IMR-90 (cell line): Measurements from ENCODE around the gene PTPRN2. TPM values are rescaled to one million over a fixed set of nuclear protein-coding genes. Genes with fewer than 3 reads are reported as not detected.

Experiments used
- ATAC-seq: fragments of 200-7000 bp; cut with Tn5 transposase; 2 replicates; pipeline ENCODE4 v1.9.1; 2020; ENCODE audit warnings: low read depth, mild to moderate bottlenecking, moderate library complexity
- BruUV-seq: library from RNA; stranded (reverse); fragments of 400-500 nt; replicated peaks from 2 replicates; lab custom pipeline; 2021; lab: Mats Ljungman, UMichigan
- CTCF ChIA-PET: fragments of 300-600 bp; formaldehyde crosslinking; extraction: SDS; loops from one replicate; lab custom pipeline; 2021; ENCODE audit warnings: antibody characterized with exemption; lab: Yijun Ruan, JAX
- POLR2A ChIA-PET: fragments of 300-600 bp; sonication (Branson Sonifier 250); formaldehyde crosslinking; loops from one replicate; lab custom pipeline; 2022; ENCODE audit warnings: antibody characterized with exemption; ENCODE audit not compliant: unreplicated experiment; lab: Charles Lee
- DNase-seq: peaks from one replicate; pipeline ENCODE4 v3.0.0; 2013
- H2AFZ ChIP-seq: replicated peaks from 2 replicates; pipeline ENCODE3; 2013; ENCODE audit warnings: low read length, mild to moderate bottlenecking; ENCODE audit not compliant: poor library complexity
- H2AK5ac ChIP-seq: 2 replicates; pipeline ENCODE4 v1.6.1; 2013; ENCODE audit warnings: low read depth, low read length, inconsistent platforms
- H2AK9ac ChIP-seq: replicated peaks from 2 replicates; pipeline ENCODE3; 2013; ENCODE audit warnings: mild to moderate bottlenecking, low read depth, low read length, moderate library complexity; ENCODE audit not compliant: poor library complexity
- H2BK120ac ChIP-seq: 2 replicates; pipeline ENCODE4 v1.6.1; 2013; ENCODE audit warnings: low read depth, low read length, inconsistent platforms
- H2BK15ac ChIP-seq: 3 replicates; pipeline ENCODE4 v1.6.1; 2013; ENCODE audit warnings: low read depth, low read length, inconsistent platforms
- H2BK20ac ChIP-seq: 2 replicates; pipeline ENCODE4 v1.6.1; 2013; ENCODE audit warnings: low read depth, mild to moderate bottlenecking, inconsistent platforms, low read length, moderate library complexity
- H2BK5ac ChIP-seq: 2 replicates; pipeline ENCODE4 v1.6.1; 2013; ENCODE audit warnings: mild to moderate bottlenecking, low read depth, low read length, inconsistent platforms; ENCODE audit not compliant: poor library complexity, severe bottlenecking
- H3K14ac ChIP-seq: replicated peaks from 2 replicates; pipeline ENCODE4 v1.6.1; 2013; ENCODE audit warnings: low read depth, low read length, inconsistent platforms
- H3K18ac ChIP-seq: 2 replicates; pipeline ENCODE4 v1.6.1; 2013; ENCODE audit warnings: low read depth, low read length, control low read depth
- H3K23ac ChIP-seq: 2 replicates; pipeline ENCODE4 v1.6.1; 2013; ENCODE audit warnings: low read depth, low read length, inconsistent platforms
- H3K27ac ChIP-seq: 2 replicates; pipeline ENCODE4 v1.5.1; 2013; ENCODE audit warnings: mild to moderate bottlenecking, control low read depth, low read length; ENCODE audit not compliant: insufficient read depth
- H3K27me3 ChIP-seq: 2 replicates; pipeline ENCODE4 v1.6.1; 2013; ENCODE audit warnings: low read length; ENCODE audit not compliant: control insufficient read depth, insufficient read depth
- H3K36me3 ChIP-seq: 2 replicates; pipeline ENCODE4 v1.6.1; 2013; ENCODE audit warnings: low read length, mixed read lengths; ENCODE audit not compliant: control insufficient read depth, insufficient read depth
- H3K4ac ChIP-seq: 2 replicates; pipeline ENCODE4 v1.6.1; 2013; ENCODE audit warnings: low read depth, low read length, inconsistent platforms
- H3K4me1 ChIP-seq: 2 replicates; pipeline ENCODE4 v1.6.1; 2013; ENCODE audit warnings: low read length, mixed read lengths; ENCODE audit not compliant: control insufficient read depth, insufficient read depth
- H3K4me2 ChIP-seq: 2 replicates; pipeline ENCODE4 v1.6.1; 2013; ENCODE audit warnings: low read depth, mild to moderate bottlenecking, control low read depth, low read length, moderate library complexity
- H3K4me3 ChIP-seq: 2 replicates; pipeline ENCODE4 v1.5.1; 2013; ENCODE audit warnings: low read depth, mild to moderate bottlenecking, control low read depth, low read length, moderate library complexity; ENCODE audit not compliant: insufficient read depth
- H3K56ac ChIP-seq: 2 replicates; pipeline ENCODE4 v1.6.1; 2013; ENCODE audit warnings: low read length, inconsistent platforms; ENCODE audit not compliant: insufficient read depth; ENCODE audit errors: extremely low read depth
- H3K79me1 ChIP-seq, 2 experiments: 2 replicates each; pipeline ENCODE4 v1.6.1; 2013; ENCODE audit warnings: low read length in 2 of 2, inconsistent platforms in 1 of 2, low read depth in 1 of 2
- H3K9ac ChIP-seq: 2 replicates; pipeline ENCODE4 v1.6.1; 2013; ENCODE audit warnings: low read depth, low read length, control low read depth
- H3K9me1 ChIP-seq: 2 replicates; pipeline ENCODE4 v1.6.1; 2013; ENCODE audit warnings: low read length, inconsistent platforms; ENCODE audit not compliant: insufficient read depth
- H3K9me3 ChIP-seq: 2 replicates; pipeline ENCODE4 v1.6.1; 2013; ENCODE audit warnings: low read length; ENCODE audit not compliant: control insufficient read depth, insufficient read depth
- H4K20me1 ChIP-seq: 2 replicates; pipeline ENCODE4 v1.6.1; 2013; ENCODE audit warnings: low read length, inconsistent platforms; ENCODE audit not compliant: insufficient read depth
- H4K5ac ChIP-seq: 2 replicates; pipeline ENCODE4 v1.6.1; 2013; ENCODE audit warnings: mild to moderate bottlenecking, low read depth, low read length, control low read depth
- H4K8ac ChIP-seq, 2 experiments: 2 replicates each; pipeline ENCODE4 v1.6.1; 2013; ENCODE audit warnings: low read depth in 2 of 2, low read length in 2 of 2, control low read depth in 1 of 2, inconsistent platforms in 1 of 2
- H4K91ac ChIP-seq: 2 replicates; pipeline ENCODE4 v1.6.1; 2013; ENCODE audit warnings: low read depth, low read length, inconsistent platforms; ENCODE audit not compliant: insufficient read depth
- BHLHE40 ChIP-seq: fragments of 150-350 bp; IDR thresholded peaks from 2 replicates; pipeline ENCODE4 v1.6.1; 2016; ENCODE audit warnings: mild to moderate bottlenecking, low read depth, low read length
- CTCF ChIP-seq: conservative IDR thresholded peaks from 2 replicates; pipeline ENCODE4 v1.5.1; 2012; ENCODE audit warnings: mild to moderate bottlenecking, low read depth, low read length, improper control_type of control experiment
- FOS ChIP-seq: fragments of 150-350 bp; IDR thresholded peaks from 2 replicates; pipeline ENCODE4 v1.6.1; 2016; ENCODE audit warnings: low read depth, low read length
- MAFK ChIP-seq: IDR thresholded peaks from 2 replicates; pipeline ENCODE4 v1.6.1; 2012; ENCODE audit warnings: low read depth, low read length, improper control_type of control experiment
- NFE2L2 ChIP-seq: fragments of 150-350 bp; IDR thresholded peaks from 2 replicates; pipeline ENCODE4 v1.6.1; 2016; ENCODE audit warnings: low read depth, mild to moderate bottlenecking, low read length
- POLR2A ChIP-seq: IDR thresholded peaks from 2 replicates; pipeline ENCODE4 v1.6.1; 2012; ENCODE audit warnings: mild to moderate bottlenecking, low read depth, low read length
- RAD21 ChIP-seq: IDR thresholded peaks from 2 replicates; pipeline ENCODE4 v1.6.1; 2012; ENCODE audit warnings: low read length, improper control_type of control experiment
- RCOR1 ChIP-seq: IDR thresholded peaks from 2 replicates; pipeline ENCODE4 v1.6.1; 2012; ENCODE audit warnings: mild to moderate bottlenecking, low read length, improper control_type of control experiment; ENCODE audit not compliant: insufficient replicate concordance
- RFX5 ChIP-seq: IDR thresholded peaks from 2 replicates; pipeline ENCODE4 v1.8.0; 2012; ENCODE audit warnings: low read depth, mild to moderate bottlenecking, low read length, moderate library complexity
- WGBS, 2 experiments: methylation state at CpG; one replicate each; pipeline versions ENCODE4 v1.1.5 to v1.1.7; 2013; ENCODE audit warnings: missing lambda C conversion rate in 2 of 2; ENCODE audit not compliant: insufficient read length in 1 of 2; ENCODE audit errors: extremely low coverage in 2 of 2; 5-methylcytosine and 5-hydroxymethylcytosine counted together
- dilution Hi-C: fragments of 300-500 bp; cut with HindIII; formaldehyde crosslinking; loops from one replicate; pipeline ENCODE4 v1.14.3; 2018; ENCODE audit warnings: low sequenced_read_pairs; ENCODE audit not compliant: unreplicated experiment
- in situ Hi-C: fragments of 300-500 bp; cut with MboI; formaldehyde crosslinking; loops from 3 replicates; pipeline ENCODE4 v1.14.3; 2019; ENCODE audit warnings: low sequenced_read_pairs, inconsistent platforms, mixed read lengths
- intact Hi-C: fragments of 100-400 bp; cut with micrococcal nuclease; formaldehyde crosslinking; loops from 2 replicates; pipeline ENCODE4 v1.10.0; 2022
- polyA plus RNA-seq, 3 experiments: library from polyadenylated mRNA; depleted of rRNA; stranded (reverse); fragments of >200 nt; gene quantifications; 2 replicates each; pipeline ENCODE4 v1.2.3, GENCODE V29; 2012; ENCODE audit warnings: low replicate concordance in 1 of 3
- total RNA-seq: library from RNA; depleted of rRNA; stranded (reverse); fragments of >200 nt; gene quantifications from 2 replicates; pipeline ENCODE4 v1.2.3, GENCODE V29; 2012
- TF ChIP-seq, protein P1 (sequence below): fragments of 150-350 bp; IDR thresholded peaks from 2 replicates; pipeline ENCODE4 v1.6.1; 2016; ENCODE audit warnings: low read depth, mild to moderate bottlenecking, low read length, moderate library complexity, borderline replicate concordance

Gene PTPRN2
- total and polyA plus RNA-seq, 2 of the 4 experiments (the other 2 are of a cell fraction), result 0.03 TPM; not detected in 1

DNA sequence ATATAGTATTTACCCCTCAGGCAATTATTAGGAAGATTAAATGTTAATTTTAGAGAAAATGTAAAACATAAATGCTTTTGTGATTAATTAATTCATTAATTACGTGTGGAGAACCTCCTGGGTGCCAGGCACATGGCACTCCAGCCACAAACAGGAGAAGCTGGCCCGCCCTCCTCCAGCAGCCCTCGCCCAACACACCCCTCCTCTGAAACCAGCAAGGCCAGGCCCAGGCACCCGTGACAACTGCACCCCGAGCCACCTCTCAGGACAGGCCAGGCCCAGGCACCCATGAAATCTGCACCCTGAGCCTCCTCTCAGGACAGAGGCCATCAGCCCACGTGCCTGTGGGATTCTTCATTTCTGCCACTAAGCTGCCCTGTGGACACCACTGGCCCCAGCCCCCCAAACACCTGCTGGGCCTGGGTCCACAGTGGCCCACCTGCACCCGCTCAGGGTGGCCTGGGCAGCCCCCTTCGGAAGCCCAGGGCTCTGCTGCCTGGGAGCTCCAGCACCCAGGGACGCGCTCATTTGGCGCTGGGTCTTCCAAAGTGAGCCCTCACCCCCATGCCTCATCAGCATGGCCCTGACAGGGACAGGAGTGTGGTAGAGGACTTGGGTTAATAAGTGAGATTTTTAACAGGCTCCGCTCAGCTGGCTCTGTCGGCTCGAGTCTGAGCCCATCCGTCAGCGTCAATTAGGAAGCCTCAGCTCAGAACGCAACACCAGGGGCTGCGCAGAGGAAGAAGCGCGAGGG is 768.7 kb downstream of the PTPRN2 start:
- WGBS, 2 experiments, result 0% methylated on average over 1 of the region's 20 CpGs; no CpG with 5 or more reads in 1 of the 2 experiments
- no peak overlapping the region for H4K5ac ChIP-seq
- no peak overlapping the region for H3K56ac ChIP-seq
- ATAC-seq (no peak), DNase-seq (no peak)
- no peak overlapping the region for H2BK20ac ChIP-seq
- no peaks in the 10 kb centered on the region for H3K27me3 ChIP-seq
- H3K4me3 ChIP-seq, result no peak overlapping the region
- no peak overlapping the region for H2AK9ac ChIP-seq
- in situ Hi-C loops, result no loop called here
- H3K27ac ChIP-seq, result no peak overlapping the region
- H3K9me1 ChIP-seq, result no peaks in the 10 kb centered on the region
- H3K9me3 ChIP-seq, result peaks cover 68% of the 10 kb centered on the region
- no peak overlapping the region for H3K9ac ChIP-seq
- no peak overlapping the region for H2BK15ac ChIP-seq
- no peaks in the 10 kb centered on the region for H4K20me1 ChIP-seq
- dilution Hi-C loops, result no loop called here
- no peak overlapping the region for H3K18ac ChIP-seq
- no TSS peak for BruUV-seq
- H4K91ac ChIP-seq, result no peak overlapping the region
- H4K8ac ChIP-seq, result no peak overlapping the region
- no peak overlapping the region for H3K14ac ChIP-seq
- H3K23ac ChIP-seq, result no peak overlapping the region
- H3K36me3 ChIP-seq, result no peaks in the 10 kb centered on the region
- no peak overlapping the region for H2BK5ac ChIP-seq
- H3K4me1 ChIP-seq, result no peaks in the 10 kb centered on the region
- intact Hi-C loops, result no loop called here
- no peak overlapping the region for H2BK120ac ChIP-seq
- ChIA-PET POLR2A (no interaction called here), CTCF (no interaction called here)
- no peak overlapping the region for H3K4ac ChIP-seq
- H2AK5ac ChIP-seq, result no peak overlapping the region
- no peak overlapping the region for H3K4me2 ChIP-seq
- TF ChIP-seq CTCF (no peak), BHLHE40 (no peak), RAD21 (no peak), MAFK (no peak), NFE2L2 (no peak), RCOR1 (no peak), FOS (no peak), RFX5 (no peak), POLR2A (no peak)
- TF ChIP-seq, protein P1, sequence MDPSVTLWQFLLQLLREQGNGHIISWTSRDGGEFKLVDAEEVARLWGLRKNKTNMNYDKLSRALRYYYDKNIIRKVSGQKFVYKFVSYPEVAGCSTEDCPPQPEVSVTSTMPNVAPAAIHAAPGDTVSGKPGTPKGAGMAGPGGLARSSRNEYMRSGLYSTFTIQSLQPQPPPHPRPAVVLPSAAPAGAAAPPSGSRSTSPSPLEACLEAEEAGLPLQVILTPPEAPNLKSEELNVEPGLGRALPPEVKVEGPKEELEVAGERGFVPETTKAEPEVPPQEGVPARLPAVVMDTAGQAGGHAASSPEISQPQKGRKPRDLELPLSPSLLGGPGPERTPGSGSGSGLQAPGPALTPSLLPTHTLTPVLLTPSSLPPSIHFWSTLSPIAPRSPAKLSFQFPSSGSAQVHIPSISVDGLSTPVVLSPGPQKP, result no peak
- no peaks in the 10 kb centered on the region for H3K79me1 ChIP-seq
- H2AFZ ChIP-seq, result no peak overlapping the region
